Measurements from ENCODE around the gene AFDN.

The AFDN gene

GRCh38 chr6:168013250-168013915, 186.7 kb downstream of the AFDN start:
- DNase-seq (ENCODE audit: low spot score in 2 of 2) (no peak), ATAC-seq (no peak)
- Mint-ChIP-seq H3K4me3 (no peak overlapping the region), H3K27ac (no peak overlapping the region), H3K9me3 (peaks cover 20% of the 10 kb centered on the region), H3K4me1 (no peaks in the 10 kb centered on the region), H3K36me3 (no peaks in the 10 kb centered on the region)

DNA sequence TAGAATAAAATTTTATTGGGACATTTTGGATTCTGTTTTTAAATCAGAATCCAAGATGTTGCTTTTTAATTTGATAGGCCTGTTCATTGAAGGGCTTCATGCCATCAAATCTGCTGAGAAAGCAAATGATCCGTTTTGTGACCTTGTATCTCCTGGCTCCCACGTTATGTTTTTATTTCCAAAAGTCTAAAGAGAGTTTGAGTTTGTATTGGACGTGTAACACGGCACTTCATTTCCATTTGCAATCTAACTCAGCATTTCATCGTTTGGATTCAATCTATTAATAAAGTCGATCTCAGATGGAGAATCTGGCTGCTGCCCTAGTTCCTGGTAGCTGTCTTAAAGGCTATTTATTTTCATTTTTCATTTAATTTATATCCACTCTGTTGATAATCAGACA, 187.7 kb downstream of the AFDN start:
- no peak for ATAC-seq
- Mint-ChIP-seq H3K4me3 (no peak overlapping the region), H3K27ac (no peak overlapping the region), H3K9me3 (peaks cover 25% of the 10 kb centered on the region), H3K4me1 (no peaks in the 10 kb centered on the region), H3K36me3 (no peaks in the 10 kb centered on the region)
- DNase-seq (ENCODE audit: low spot score in 2 of 2) = no peak

- H3K4me3 Mint-ChIP-seq = no peak overlapping the region
Observed at GRCh38 chr6:168015009-168015408, 188.3 kb downstream of the AFDN start.

DNA sequence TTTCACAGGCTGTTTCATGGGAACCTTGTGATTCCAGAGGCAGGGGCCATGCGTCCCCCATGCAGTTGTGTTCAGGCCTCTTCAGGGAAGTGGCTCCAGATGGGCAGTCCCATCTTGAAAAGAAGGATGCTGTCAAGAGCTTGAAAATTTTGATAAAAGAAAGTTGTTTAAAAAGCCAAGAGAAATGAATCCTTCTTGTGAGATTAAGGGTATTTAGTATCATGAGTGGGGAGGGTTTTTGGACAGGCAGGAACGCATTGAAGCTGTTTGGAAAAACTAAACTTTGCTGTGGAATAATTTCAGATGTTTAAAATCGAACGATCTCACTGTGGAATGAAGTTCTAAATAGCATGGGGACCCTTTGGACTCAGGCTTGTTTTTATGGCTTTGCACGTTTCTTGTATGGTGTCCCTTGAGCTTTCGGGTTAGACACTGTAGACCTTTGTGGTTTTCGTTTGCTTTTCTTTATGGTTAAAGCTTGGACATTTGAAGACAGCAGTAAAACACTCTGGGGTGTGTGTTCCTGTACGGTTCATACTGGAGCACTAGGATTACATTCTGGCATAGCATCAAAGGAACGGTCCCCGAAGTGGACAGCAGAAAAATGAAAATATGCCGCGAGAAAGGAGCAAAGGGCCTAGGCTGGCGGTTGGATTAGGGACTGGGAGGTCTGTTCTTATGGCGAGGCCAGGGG, 188.9 kb downstream of the AFDN start:
- DNase-seq (ENCODE audit: low spot score in 2 of 2) (no peak), ATAC-seq (no peak)
- H3K36me3 Mint-ChIP-seq = no peaks in the 10 kb centered on the region
- no peak overlapping the region for H3K4me3 Mint-ChIP-seq
- no peak overlapping the region for H3K27ac Mint-ChIP-seq
- peaks cover 18% of the 10 kb centered on the region for H3K9me3 Mint-ChIP-seq
- no peaks in the 10 kb centered on the region for H3K4me1 Mint-ChIP-seq

More at GRCh38 chr6:168015009-168015408, 188.3 kb downstream of the AFDN start:
- DNase-seq (ENCODE audit: low spot score in 2 of 2) = no peak
- H3K36me3 Mint-ChIP-seq = no peaks in the 10 kb centered on the region
- H3K4me1 Mint-ChIP-seq = no peaks in the 10 kb centered on the region
- no peak overlapping the region for H3K27ac Mint-ChIP-seq
- no peak for ATAC-seq
- H3K9me3 Mint-ChIP-seq = peaks cover 21% of the 10 kb centered on the region

DNA sequence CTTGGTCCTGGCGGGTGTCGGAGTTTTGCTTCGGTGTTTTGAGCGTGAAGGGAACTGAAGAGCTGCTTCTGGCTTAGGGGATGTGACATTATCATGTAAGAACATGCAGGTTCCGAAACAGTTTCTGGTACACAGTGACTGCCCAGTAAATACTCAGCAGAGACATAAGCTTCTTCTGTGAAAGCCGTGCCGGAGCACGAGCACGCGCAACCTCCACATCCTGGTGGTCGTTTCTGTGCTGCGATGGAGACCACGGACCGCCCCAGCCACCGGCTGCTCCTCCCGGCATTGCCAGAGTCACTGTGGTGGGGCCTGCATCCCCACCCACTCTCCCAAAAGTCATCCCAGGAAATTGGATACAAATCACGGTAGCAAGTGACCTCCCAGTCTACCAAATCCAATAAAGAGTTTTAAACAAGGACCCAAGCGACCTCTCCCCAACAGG, 189.5 kb downstream of the AFDN start:
- no peak overlapping the region for H3K4me3 Mint-ChIP-seq
- no peak for DNase-seq (ENCODE audit: low spot score in 2 of 2)

GRCh38 chr6:168016721-168017525, 190.2 kb downstream of the AFDN start:
- ATAC-seq = no peak
- Mint-ChIP-seq H3K27ac (no peak overlapping the region), H3K36me3 (no peaks in the 10 kb centered on the region), H3K4me1 (no peaks in the 10 kb centered on the region), H3K4me3 (no peak overlapping the region), H3K9me3 (peaks cover 8% of the 10 kb centered on the region)
- DNase-seq (ENCODE audit: low spot score in 2 of 2) = no peak

More for the DNA sequence above, 189.5 kb downstream of the AFDN start:
- Mint-ChIP-seq H3K9me3 (peaks cover 12% of the 10 kb centered on the region), H3K27ac (no peak overlapping the region), H3K36me3 (no peaks in the 10 kb centered on the region), H3K4me1 (no peaks in the 10 kb centered on the region)
- no peak for ATAC-seq

GRCh38 chr6:168017629-168018028, 190.9 kb downstream of the AFDN start:
- Mint-ChIP-seq H3K27ac (no peak overlapping the region), H3K36me3 (no peaks in the 10 kb centered on the region), H3K9me3 (peaks cover 5% of the 10 kb centered on the region), H3K4me1 (no peaks in the 10 kb centered on the region), H3K4me3 (no peak overlapping the region)
- DNase-seq (ENCODE audit: low spot score in 2 of 2) (no peak), ATAC-seq (no peak)

GRCh38 chr6:168018664-168019063, 192.0 kb downstream of the AFDN start:
- ATAC-seq = no peak
- no peaks in the 10 kb centered on the region for H3K4me1 Mint-ChIP-seq
- peaks cover 5% of the 10 kb centered on the region for H3K9me3 Mint-ChIP-seq
- no peaks in the 10 kb centered on the region for H3K36me3 Mint-ChIP-seq
- H3K4me3 Mint-ChIP-seq = no peak overlapping the region
- DNase-seq (ENCODE audit: low spot score in 2 of 2) = no peak
- no peak overlapping the region for H3K27ac Mint-ChIP-seq

DNA sequence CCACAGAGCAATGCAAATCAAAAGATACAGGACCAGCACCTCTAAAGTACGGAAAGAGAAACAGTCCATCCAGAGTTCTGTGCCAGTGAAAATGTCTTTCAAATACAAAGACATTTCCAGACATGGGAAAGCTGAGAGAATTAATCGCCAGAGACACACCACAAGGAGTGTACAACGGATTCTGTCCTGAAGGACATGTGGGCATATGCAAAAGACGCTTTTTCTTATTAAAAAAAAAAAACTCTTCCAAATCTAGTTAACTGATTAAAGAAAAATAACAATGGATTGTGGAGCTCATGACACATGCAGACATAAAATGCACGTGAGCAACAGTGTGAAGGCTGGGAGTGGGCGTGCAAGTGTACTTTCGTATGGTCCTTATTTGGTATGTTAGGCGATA, 193.5 kb downstream of the AFDN start:
- ATAC-seq (no peak), DNase-seq (ENCODE audit: low spot score in 2 of 2) (no peak)
- H3K4me1 Mint-ChIP-seq = no peaks in the 10 kb centered on the region
- no peaks in the 10 kb centered on the region for H3K36me3 Mint-ChIP-seq
- peaks cover 5% of the 10 kb centered on the region for H3K9me3 Mint-ChIP-seq
- H3K4me3 Mint-ChIP-seq = no peak overlapping the region
- H3K27ac Mint-ChIP-seq = no peak overlapping the region

- DNase-seq (ENCODE audit: low spot score in 2 of 2) = no peak
- no peak for ATAC-seq
Observed at GRCh38 chr6:168021581-168021980, 194.9 kb downstream of the AFDN start.

More at GRCh38 chr6:168021581-168021980, 194.9 kb downstream of the AFDN start:
- H3K4me1 Mint-ChIP-seq = no peaks in the 10 kb centered on the region
- no peak overlapping the region for H3K4me3 Mint-ChIP-seq
- H3K27ac Mint-ChIP-seq = no peak overlapping the region
- peaks cover 5% of the 10 kb centered on the region for H3K9me3 Mint-ChIP-seq
- H3K36me3 Mint-ChIP-seq = no peaks in the 10 kb centered on the region

Measured in stimulated activated effector memory CD8-positive, alpha-beta T cell treated with anti-CD3 and anti-CD28 coated beads, Interleukin-12 subunit alpha, Interleukin-12 subunit beta, amount 100 ng/mL, for 72 hours (primary cell).